ENCODE data around the gene SAV1.

- no peak for TF ChIP-seq TAF1 (IDR thresholded peaks at IDR 0.05; ENCODE audit: borderline replicate concordance, low read depth, low read length)
- no peak for TF ChIP-seq CTCF (IDR thresholded peaks at IDR 0.05)
Observed at GRCh38 chr14:50647282-50647681, 20.8 kb downstream of the SAV1 start.

All from SK-N-SH (cell line).